NCI-H1048 (cell line): ENCODE measurements around the gene RPUSD3.

ENCODE experiments used
- DNase-seq: peaks from one replicate; lab custom pipeline; 2025; lab: John Stamatoyannopoulos, UW

Gene RPUSD3

DNA sequence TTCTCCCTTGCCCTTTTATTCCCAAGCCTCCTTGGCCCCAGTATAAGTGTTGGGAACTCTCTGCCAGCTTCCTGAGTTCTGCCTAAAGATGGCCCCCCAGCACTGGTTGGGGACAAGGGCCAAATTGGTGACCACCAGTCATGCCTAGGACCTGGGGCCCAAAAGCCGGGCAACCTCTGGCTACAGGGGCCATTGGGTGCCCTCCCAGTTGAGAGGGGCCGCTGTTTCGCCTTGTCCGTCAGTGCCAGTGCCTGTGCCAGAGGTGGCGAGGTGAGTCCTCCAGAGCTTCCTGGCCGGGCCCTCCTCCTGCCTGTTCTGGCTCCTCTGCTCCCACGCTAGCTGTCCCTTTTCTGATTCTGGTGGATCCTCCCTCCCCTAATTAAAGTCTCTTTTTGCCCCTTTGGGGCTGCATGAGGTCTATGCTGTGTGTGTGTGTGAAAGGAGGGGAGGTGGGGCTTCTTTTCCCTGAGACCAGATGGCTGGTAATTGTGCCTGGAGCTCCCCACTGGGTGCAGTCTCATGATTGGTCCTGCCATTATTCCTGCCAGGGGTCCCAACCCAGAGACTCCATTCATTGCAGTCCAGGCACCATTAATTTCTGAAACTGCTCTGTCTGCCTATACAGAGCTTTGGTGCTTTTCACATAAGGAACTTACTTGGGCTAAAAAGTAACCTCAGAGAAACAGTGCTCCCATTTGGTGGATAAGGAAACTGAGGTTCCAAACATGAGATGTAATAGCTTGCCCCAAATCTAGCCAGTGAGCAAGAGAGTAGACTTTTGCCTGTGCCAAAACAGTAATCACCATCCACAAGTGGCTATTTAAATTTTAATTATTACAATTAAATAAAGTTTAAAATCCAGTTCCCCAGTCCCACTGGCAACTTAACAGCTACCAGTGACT is 36.9 kb downstream of the RPUSD3 start:
- no peak for DNase-seq

DNA sequence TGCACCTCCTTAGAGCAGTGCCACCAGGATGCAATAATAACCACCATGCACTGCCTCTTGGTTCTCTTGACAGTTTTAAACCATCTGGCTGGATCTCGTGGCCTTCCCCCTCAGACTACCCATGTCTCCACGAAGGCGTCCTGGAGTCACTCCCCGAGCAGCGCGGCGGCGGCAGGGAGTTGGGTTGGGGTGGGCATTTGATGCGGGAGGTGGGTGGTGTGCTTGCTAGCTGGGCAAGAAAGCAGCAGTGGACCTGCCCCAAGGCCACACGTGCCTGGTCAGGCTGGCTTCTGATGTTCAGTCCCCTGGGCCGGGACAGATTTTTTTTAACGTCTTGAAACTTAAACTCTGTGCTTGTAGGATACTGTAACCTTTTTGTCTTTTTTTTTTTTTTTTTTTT is 37.7 kb downstream of the RPUSD3 start:
- no peak for DNase-seq

DNA sequence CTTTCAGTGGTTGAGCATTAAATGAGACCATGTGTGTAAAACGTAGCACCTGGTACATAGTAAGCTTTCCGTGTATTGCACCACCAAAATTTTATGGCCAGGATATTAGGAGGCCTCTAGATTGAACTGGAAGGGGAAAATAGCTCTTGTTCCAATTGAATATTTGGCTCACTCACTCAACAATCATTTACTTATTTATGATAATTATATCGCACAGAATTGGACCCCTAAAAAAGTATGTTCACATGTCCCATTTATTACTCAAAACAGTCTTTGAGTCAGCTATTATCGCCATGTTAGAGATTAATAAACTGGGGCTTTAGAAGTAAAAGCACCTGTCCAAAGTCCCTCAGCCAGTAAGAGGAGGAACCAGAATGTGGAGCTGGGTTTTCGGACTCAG is 38.8 kb downstream of the RPUSD3 start:
- no peak for DNase-seq

GRCh38 chr3:9803494-9803893 is 40.3 kb downstream of the RPUSD3 start:
- no peak for DNase-seq

DNA sequence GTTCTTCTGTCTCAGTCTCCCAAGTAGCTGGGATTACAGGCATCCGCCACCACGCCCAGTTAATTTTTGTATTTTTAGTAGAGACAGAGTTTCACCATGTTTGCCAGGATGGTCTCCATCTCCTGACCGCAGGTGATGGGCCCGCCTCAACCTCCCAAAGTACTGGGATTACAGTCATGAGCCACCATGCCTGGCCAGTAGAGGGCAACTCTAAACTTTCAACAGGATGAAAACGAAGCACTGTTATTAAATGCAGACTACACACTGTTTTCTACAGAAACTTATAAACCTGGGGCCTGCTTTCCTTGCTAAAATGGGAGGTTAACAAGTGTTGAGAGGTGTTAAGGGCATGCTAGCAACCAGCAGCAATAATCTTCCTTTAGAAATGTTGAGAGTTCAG is 43.3 kb downstream of the RPUSD3 start:
- no peak for DNase-seq

- no peak for DNase-seq
Measured at GRCh38 chr3:9797196-9797945, 46.4 kb downstream of the RPUSD3 start.

DNA sequence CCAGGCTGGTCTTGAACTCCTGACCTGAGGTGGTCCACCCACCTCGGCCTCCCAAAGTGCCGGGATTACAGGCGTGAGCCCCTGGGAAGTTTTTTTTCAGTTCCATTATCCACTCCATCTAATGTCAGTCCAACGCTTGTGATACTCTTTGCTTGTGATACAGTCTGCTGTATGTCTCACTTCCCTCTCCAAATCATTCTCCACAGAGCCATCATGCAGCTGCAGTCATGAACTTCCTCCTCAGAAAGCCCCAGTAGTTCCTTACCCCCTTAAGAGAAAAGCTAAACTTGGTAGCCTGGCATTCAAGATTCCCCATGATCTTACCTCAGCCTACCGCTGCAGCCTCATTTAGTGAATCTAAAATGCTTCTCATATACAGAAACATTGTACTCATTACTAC is 48.6 kb downstream of the RPUSD3 start:
- DNase-seq = no peak

DNA sequence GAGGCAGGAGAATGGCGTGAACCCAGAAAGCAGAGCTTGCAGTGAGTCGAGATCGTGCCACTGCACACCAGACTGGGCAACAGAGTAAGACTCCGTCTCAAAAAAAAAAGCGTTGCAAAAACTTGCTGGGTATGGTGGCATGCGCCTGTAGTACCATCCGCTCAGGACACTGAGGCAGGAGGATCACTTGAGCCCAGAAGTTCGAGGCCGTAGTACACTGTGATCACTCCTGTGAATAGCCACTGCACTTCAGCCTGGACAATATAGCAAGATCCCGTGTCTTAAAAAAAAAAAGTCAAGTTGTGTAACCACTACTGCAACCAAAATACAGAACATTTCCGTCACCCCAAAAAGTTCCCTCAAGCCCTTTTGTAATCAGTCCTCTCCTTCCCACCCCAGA is 49.4 kb downstream of the RPUSD3 start:
- DNase-seq = no peak

DNA sequence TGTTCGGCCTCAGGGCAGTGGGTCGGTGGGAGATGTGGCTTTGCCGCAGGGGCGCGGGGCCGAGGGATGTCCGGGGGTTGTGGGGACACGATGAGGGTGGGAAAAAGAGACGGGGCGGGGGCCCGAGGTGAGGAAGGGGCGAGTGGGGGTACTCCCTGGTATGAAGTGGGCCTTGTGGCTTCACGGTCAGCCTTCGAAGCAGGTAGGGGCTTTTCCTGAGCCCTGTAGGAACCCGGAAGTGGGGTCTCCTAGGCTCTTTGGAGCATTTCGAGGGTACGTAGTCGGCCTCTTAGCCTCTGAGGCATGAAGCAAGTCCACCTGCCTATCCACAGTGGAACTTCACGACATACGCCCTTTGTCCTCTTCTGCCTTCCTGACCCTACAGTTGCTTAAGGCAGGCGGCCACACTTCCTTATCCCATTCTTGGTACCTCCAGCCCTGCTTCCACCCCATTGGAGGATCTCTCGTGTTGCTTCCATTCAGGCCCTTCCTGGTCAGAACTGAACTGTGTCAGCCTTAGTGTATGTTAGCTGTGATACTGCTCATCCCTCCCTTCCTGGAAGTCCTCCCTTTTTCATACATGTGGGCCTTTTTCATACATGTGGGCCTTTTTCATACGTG is 50.5 kb downstream of the RPUSD3 start:
- no peak for DNase-seq

DNA sequence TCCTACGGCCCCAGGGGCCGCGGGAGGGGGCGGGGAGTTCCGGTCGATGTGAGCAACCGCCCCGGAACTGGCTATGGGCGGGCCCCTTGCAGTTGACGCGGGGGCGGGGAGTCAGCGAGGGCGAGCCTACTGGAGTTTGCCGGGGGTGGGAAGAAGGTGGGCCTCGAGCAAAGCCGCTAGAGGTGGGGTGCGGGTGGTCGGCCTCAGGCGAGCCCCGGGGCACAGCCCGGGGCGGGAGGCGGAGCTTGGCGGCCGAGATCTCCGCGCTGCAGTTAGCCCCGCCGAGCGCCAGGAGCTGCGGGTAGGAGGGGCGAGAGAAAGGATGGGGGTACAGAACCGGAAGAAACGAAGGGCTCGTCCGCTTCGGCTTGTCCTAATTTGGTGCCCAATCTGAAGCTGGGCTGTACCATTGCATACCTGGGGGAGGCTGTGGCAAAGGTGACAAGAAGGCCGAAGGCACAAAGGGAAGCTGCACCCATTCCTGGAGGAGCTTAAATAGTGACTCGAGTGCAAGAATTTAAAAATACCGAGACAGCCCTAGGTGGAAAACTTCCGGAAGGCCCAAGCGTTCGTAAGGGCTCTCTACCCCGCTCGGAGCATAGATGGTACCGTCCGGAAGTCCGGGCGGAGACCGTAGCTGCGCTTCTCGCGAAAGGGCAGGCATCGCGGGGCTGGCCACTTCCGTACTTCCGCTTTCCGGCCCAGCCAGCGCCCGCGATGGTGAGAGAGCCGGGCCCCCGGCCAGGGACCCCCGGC is 51.2 kb downstream of the RPUSD3 start, which contains the start of the genes ARPC4 and TADA3:
TSS of gene ARPC4 (plus strand) at position 678 of the 756 bp plus-strand sequence. CDS start at position 718, 40 bp downstream.
TSS of gene TADA3 (minus strand) at position 69 of the 756 bp plus-strand sequence. CDS start 1,007 bp downstream, outside the sequence.
- DNase-seq = peak; percentile 86

GRCh38 chr3:9791790-9792404 is 51.9 kb downstream of the RPUSD3 start:
- no peak for DNase-seq

- DNase-seq = no peak
Measured at GRCh38 chr3:9791127-9791526, 52.7 kb downstream of the RPUSD3 start.
